GM23248 (cell line): Measurements from ENCODE around the gene NMRK2. TPM values are rescaled to one million over a fixed set of nuclear protein-coding genes. Genes with fewer than 3 reads are reported as not detected.

ENCODE experiments used
- DNase-seq: peaks from one replicate; pipeline ENCODE4 v3.0.0-alpha.2; 2015
- H2AFZ ChIP-seq: fragments of 200-600 bp; sonication (generic); 2 replicates; pipeline ENCODE4 v1.6.1; 2016; ENCODE audit warnings: antibody characterized with exemption
- H3F3A ChIP-seq: fragments of 200-600 bp; sonication (generic); 2 replicates; pipeline ENCODE4 v1.6.1; 2016; ENCODE audit warnings: mild to moderate bottlenecking, antibody characterized with exemption, mixed run types; ENCODE audit not compliant: insufficient read depth
- H3K27ac ChIP-seq: fragments of 200-600 bp; sonication (generic); 2 replicates; pipeline ENCODE4 v1.5.1; 2016; ENCODE audit warnings: mild to moderate bottlenecking
- H3K27me3 ChIP-seq: fragments of 200-600 bp; sonication (generic); replicated peaks from 2 replicates; pipeline ENCODE4 v1.6.1; 2016; ENCODE audit warnings: mild to moderate bottlenecking; ENCODE audit not compliant: insufficient read depth
- H3K36me3 ChIP-seq: fragments of 200-600 bp; sonication (generic); 2 replicates; pipeline ENCODE4 v1.6.1; 2016; ENCODE audit warnings: low read depth, mild to moderate bottlenecking
- H3K4me1 ChIP-seq: fragments of 200-600 bp; sonication (generic); 2 replicates; pipeline ENCODE4 v1.6.1; 2016; ENCODE audit warnings: mild to moderate bottlenecking; ENCODE audit not compliant: insufficient read depth
- H3K4me2 ChIP-seq: fragments of 200-600 bp; sonication (generic); one replicate; pipeline ENCODE4 v1.6.1; 2016; ENCODE audit warnings: mild to moderate bottlenecking; ENCODE audit not compliant: unreplicated experiment
- H3K4me3 ChIP-seq: fragments of 200-600 bp; sonication (generic); 2 replicates; pipeline ENCODE4 v1.5.1; 2016; ENCODE audit warnings: mild to moderate bottlenecking
- H3K79me2 ChIP-seq: fragments of 200-600 bp; sonication (generic); 2 replicates; pipeline ENCODE4 v1.6.1; 2016; ENCODE audit warnings: mild to moderate bottlenecking; ENCODE audit not compliant: insufficient read depth
- H3K9ac ChIP-seq: fragments of 200-600 bp; sonication (generic); 2 replicates; pipeline ENCODE4 v1.6.1; 2016; ENCODE audit warnings: mild to moderate bottlenecking
- H3K9me2 ChIP-seq: fragments of 200-600 bp; sonication (generic); 2 replicates; pipeline ENCODE4 v1.6.1; 2016; ENCODE audit warnings: mixed run types, mild to moderate bottlenecking, moderate library complexity; ENCODE audit not compliant: insufficient read depth
- H3K9me3 ChIP-seq: fragments of 200-600 bp; sonication (generic); one replicate; pipeline ENCODE4 v1.6.1; 2017; ENCODE audit warnings: low read depth
- H4K20me1 ChIP-seq: fragments of 200-600 bp; sonication (generic); 2 replicates; pipeline ENCODE4 v1.6.0; 2016; ENCODE audit not compliant: insufficient read depth
- EZH2 ChIP-seq: fragments of 200-600 bp; sonication (generic); IDR thresholded peaks from 2 replicates; pipeline ENCODE4 v1.6.1; 2018; ENCODE audit warnings: antibody characterized with exemption, mild to moderate bottlenecking; ENCODE audit not compliant: insufficient read depth, poor library complexity, severe bottlenecking
- EZH2phosphoT487 ChIP-seq: fragments of 200-600 bp; sonication (generic); IDR thresholded peaks from 2 replicates; pipeline ENCODE4 v1.6.1; 2018; ENCODE audit warnings: antibody characterized with exemption, moderate library complexity, mild to moderate bottlenecking, low read depth; ENCODE audit not compliant: insufficient read depth
- WGBS, 2 experiments: methylation state at CpG; one replicate each; pipeline ENCODE4 v1.1.6; 2015 to 2017; ENCODE audit warnings: low lambda C conversion rate in 2 of 2, low coverage in 1 of 2; ENCODE audit errors: missing lambda C conversion rate in 2 of 2; 5-methylcytosine and 5-hydroxymethylcytosine counted together
- in situ Hi-C: fragments of 300-500 bp; cut with MboI; formaldehyde crosslinking; loops from 2 replicates; pipeline ENCODE4 v1.15.0; 2020
- polyA plus RNA-seq: library from polyadenylated mRNA; unstranded; fragments of >200 nt; fragmentation: Nextera tagmentation; extraction: Ambion mirVana; gene quantifications from 2 replicates; pipeline ENCODE4 v1.2.1, GENCODE V29; 2016
- total RNA-seq: library from RNA; depleted of rRNA; stranded (reverse); fragments of >200 nt; shearing (Covaris generic); gene quantifications from 2 replicates; pipeline ENCODE4 v1.2.3, GENCODE V29; 2014

NMRK2 gene
- total and polyA plus RNA-seq, 2 experiments from 2014 or later, result not detected

DNA sequence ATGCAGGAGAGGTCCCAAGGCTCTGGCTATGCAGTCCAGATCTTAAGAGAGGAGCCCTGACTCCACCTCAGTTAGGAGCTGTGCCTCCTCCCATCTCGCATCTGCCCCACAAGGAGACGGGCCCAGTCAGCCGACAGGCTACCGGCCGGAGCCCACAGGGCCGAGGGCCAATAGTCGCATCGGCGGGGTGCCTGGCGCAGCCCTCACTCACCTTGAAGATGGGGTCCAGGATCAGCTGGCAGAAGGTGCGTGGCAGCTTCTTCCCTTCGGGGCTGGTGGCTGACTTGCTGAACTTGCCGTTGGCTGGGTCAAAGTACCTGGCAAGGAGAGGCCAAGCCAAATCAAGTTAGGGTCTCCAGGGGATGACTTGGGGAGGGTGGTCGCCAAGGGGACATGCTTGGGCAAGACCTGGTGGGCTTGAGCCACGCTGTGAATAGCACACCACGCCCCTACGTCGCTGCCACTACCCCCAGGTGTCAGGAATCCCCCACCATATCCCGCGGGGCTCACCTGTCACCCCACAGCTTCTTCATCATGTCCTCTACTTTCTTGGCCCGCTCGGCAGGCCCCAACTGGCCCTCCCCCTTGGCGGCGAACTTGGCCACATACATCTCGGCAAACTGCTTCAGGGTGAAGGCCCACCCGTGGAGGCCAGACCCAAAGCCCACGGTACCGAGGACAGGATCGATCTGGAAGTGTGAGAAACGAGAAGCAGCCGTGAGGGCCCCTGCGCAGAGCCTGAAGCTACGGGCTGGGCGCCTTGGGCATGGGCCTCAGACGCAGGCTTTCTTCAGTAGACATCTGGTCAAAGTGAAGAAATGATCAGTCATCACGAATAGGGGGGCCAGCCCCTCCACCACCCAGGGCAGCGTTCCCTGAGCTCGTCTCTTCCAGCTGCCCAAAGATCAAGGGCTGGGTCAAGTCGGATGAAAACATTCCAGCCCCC, 49.1 kb downstream of the NMRK2 start:
- peaks cover 50% of the 10 kb centered on the region for H3F3A ChIP-seq
- peak; percentile 36 for DNase-seq
- WGBS, 2 experiments, result 75 to 81% methylated on average over 39 of the region's 39 CpGs
- no peak overlapping the region for H3K4me2 ChIP-seq
- in situ Hi-C loops, result no loop called here
- H3K4me3 ChIP-seq, result 0 out of 2 replicates have a peak overlapping the region, but pooled peaks have one; percentile 97
- TF ChIP-seq EZH2phosphoT487 (no peak), EZH2 (no peak)
- H2AFZ ChIP-seq, result no peak overlapping the region
- no peaks in the 10 kb centered on the region for H3K9me2 ChIP-seq
- peaks cover 87% of the 10 kb centered on the region for H3K79me2 ChIP-seq
- H3K27ac ChIP-seq, result peak overlapping the region; percentile 20; the same call in 1 of the 2 replicates
- H3K36me3 ChIP-seq, result peaks cover 69% of the 10 kb centered on the region
- H4K20me1 ChIP-seq, result peaks cover 31% of the 10 kb centered on the region
- peaks cover 11% of the 10 kb centered on the region for H3K4me1 ChIP-seq
- H3K9me3 ChIP-seq, result no peaks in the 10 kb centered on the region
- no peaks in the 10 kb centered on the region for H3K27me3 ChIP-seq
- 0 out of 2 replicates have a peak overlapping the region, but pooled peaks have one; percentile 17 for H3K9ac ChIP-seq

DNA sequence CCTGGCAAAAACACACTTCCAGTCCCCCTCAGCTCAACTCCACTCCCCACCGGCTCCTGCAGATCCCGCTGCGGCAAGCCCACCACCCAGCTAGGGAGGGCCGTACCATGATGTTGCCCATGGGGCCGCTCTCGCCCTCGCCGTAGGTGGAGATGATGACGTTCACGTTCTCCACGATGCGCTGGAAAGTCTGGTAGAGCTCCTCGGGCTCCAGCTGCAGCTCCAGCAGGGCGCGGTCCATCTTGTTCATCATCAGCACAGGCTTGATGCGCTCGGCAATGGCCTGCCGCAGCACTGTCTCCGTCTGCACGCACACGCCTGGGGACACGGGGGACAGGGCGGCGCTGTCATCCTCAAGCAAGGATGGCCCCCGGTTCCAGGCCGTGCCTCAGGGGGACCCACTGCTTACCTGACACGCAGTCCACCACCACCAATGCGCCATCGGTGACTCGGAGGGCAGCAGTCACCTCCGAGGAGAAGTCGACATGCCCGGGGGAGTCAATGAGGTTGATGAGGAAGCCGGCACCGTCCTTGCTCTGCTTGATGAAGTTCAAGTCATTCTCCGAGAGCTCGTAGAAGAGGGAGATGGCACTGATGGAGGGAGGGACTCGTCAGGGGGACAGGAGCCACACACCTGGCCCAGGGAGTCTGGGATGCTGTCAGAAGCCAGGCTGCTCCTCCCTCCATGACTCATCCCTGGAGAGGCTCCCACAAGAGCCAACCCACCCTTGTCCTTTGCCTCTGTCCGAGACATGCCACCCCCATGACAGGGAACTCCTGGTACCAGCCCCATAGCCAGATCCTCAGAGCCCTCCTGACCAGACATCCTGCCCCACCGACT, 50.1 kb downstream of the NMRK2 start:
- H2AFZ ChIP-seq, result no peak overlapping the region
- peak overlapping the region; percentile 98 for H3K27ac ChIP-seq
- peaks cover 60% of the 10 kb centered on the region for H3K36me3 ChIP-seq
- H3K9ac ChIP-seq, result peak overlapping the region; percentile 99
- H3K79me2 ChIP-seq, result peaks cover 77% of the 10 kb centered on the region
- DNase-seq, result peak; percentile 89
- H3F3A ChIP-seq, result peaks cover 40% of the 10 kb centered on the region
- TF ChIP-seq EZH2phosphoT487 (no peak), EZH2 (no peak)
- H3K9me2 ChIP-seq, result no peaks in the 10 kb centered on the region
- peak overlapping the region; percentile 88 for H3K4me2 ChIP-seq
- H3K27me3 ChIP-seq, result no peaks in the 10 kb centered on the region
- whole genome bisulfite sequencing, 2 experiments, result 71 to 74% methylated on average over 38 to 40 of the region's 40 CpGs
- no peaks in the 10 kb centered on the region for H3K9me3 ChIP-seq
- peaks cover 31% of the 10 kb centered on the region for H4K20me1 ChIP-seq
- in situ Hi-C loops, result no loop called here
- peak overlapping the region; percentile 97 for H3K4me3 ChIP-seq
- H3K4me1 ChIP-seq, result peaks cover 16% of the 10 kb centered on the region

GRCh38 chr19:3983542-3983914, 50.7 kb downstream of the NMRK2 start:
- H3K27me3 ChIP-seq, result no peaks in the 10 kb centered on the region
- peaks cover 16% of the 10 kb centered on the region for H3K4me1 ChIP-seq
- H3K9ac ChIP-seq, result peak overlapping the region; percentile 99
- no peaks in the 10 kb centered on the region for H3K9me3 ChIP-seq
- H3K79me2 ChIP-seq, result peaks cover 71% of the 10 kb centered on the region
- H3K9me2 ChIP-seq, result no peaks in the 10 kb centered on the region
- peaks cover 39% of the 10 kb centered on the region for H3F3A ChIP-seq
- H4K20me1 ChIP-seq, result peaks cover 31% of the 10 kb centered on the region
- DNase-seq, result no peak
- H3K36me3 ChIP-seq, result peaks cover 55% of the 10 kb centered on the region
- H3K27ac ChIP-seq, result peak overlapping the region; percentile 98
- no peak for TF ChIP-seq EZH2
- peak overlapping the region; percentile 88 for H3K4me2 ChIP-seq
- in situ Hi-C loops, result no loop called here
- no peak overlapping the region for H2AFZ ChIP-seq
- WGBS, 2 experiments, result 57 to 65% methylated on average over 7 of the region's 7 CpGs
- H3K4me3 ChIP-seq, result peak overlapping the region; percentile 97

DNA sequence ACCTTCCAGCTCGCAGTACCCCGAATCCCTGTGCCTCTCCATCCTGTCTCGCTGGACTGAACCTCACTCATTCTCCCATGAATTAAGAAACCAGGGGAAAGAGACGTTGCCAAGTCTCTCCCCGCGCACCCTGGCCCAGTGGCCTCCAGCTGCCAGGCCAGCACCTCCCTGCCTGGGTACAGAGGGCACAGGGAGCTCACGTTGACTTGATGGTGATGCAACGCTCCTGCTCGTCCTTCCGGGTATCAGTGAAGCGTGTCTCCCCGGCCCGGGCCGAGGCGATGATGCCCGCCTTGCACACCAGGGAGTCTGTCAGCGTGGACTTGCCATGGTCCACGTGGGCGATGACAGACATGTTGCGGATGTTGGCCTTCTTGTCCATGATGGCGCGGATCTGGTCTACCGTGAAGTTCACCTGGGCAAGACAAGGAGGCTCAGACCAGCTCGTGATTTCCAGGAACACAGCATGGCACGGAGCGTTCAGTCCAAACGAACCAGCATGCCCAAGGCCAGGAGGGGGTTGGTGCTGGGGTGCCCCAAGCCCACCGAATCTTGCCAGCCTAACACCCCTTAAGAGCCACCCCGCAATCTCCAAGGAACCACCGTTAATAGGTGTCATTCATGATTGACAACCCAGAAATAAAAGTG, 51.2 kb downstream of the NMRK2 start:
- Histone ChIP-seq H3K4me2 (peak overlapping the region; percentile 88), H3K9ac (peak overlapping the region; percentile 99), H2AFZ (no peak overlapping the region), H3K36me3 (peaks cover 51% of the 10 kb centered on the region), H3K9me3 (no peaks in the 10 kb centered on the region), H3K79me2 (peaks cover 67% of the 10 kb centered on the region), H4K20me1 (peaks cover 28% of the 10 kb centered on the region), H3K27ac (peak overlapping the region; percentile 98), H3K9me2 (no peaks in the 10 kb centered on the region), H3K4me1 (peaks cover 17% of the 10 kb centered on the region), H3F3A (peaks cover 37% of the 10 kb centered on the region), H3K4me3 (peak overlapping the region; percentile 97), H3K27me3 (no peaks in the 10 kb centered on the region)
- no peak for TF ChIP-seq EZH2phosphoT487
- no peak for TF ChIP-seq EZH2
- in situ Hi-C loops, result no loop called here
- peak; percentile 88 for DNase-seq
- WGBS, 2 experiments, result 4 to 6% methylated on average over 29 to 30 of the region's 30 CpGs
